Measurements from ENCODE around the gene THPO.

THPO gene

DNA sequence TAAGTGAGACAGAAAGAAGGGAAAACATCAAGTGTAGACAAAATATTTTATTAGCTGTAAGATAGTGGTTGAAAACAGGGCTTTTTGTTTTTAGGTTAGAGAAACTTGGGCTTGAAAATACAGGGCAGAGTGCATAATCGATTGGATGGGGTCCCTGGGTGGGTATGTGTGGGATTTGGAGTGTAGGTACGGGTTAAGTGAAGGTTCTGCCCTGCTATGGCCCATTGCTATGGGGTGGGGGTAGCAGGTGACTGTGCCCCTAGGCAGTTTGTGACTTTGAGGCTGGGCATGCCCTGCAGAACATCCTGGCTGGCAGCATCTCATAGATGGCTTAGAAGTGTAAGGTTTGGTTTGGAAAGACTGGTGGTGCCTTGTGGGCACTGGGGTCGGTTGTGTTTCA, 44.3 kb downstream of the THPO start:
- DNase-seq (ENCODE audit: low spot score): no peak

DNA sequence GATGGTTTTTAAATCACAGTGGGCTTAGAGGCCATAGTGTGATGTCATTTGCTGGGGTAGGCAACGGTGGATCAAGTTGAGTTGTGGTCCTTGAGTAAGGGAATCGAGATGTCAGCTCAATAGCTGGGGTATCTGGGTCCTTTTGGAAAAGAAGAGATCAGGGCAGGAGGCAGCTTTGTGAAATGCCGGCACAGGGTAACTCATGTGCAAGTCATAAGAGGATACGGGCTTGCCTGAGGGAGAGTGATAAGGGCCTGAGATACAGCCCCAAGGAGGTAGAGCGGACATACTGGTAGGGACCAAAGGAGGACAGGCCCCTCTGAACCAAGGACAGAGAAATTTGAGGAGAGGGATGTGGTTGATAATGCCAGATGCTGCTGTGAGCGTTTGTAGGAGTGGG, 44.8 kb downstream of the THPO start:
- DNase-seq (ENCODE audit: low spot score): no peak

DNA sequence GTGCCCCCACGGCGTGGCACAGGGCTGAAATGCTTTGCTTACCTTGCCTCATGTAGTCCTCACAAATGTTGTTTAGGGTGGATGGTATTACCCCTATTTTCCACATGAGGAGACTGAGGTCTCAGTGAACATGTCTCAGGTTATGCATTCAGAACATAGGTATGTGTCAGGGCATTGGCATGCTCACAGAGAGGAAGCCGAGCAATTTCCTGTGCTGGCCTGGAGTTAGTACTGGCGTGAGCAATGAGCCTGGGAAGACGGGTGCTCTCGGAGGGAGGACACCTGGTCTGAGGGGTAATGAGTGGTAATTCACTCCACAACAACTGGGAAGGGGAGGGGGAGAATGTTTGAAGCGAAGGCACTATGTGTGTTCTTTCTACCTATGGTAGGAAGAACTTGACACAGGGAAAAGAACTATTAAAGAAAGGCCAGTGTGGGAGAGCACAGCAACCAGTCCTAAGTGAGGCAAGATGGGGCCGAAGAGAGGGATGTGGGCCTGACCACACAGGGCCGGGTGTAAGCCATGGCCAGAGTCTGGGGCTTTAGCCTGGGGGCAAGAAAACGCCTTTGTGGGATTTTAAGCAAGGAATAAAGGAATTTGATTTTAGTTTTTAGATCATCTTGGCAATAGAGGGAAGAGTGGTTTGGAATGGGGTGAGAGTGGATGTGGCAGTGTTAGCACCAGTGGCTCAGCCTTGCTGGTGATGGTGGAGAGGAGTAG, 45.5 kb downstream of the THPO start:
- DNase-seq (ENCODE audit: low spot score): peak; percentile 67

DNA sequence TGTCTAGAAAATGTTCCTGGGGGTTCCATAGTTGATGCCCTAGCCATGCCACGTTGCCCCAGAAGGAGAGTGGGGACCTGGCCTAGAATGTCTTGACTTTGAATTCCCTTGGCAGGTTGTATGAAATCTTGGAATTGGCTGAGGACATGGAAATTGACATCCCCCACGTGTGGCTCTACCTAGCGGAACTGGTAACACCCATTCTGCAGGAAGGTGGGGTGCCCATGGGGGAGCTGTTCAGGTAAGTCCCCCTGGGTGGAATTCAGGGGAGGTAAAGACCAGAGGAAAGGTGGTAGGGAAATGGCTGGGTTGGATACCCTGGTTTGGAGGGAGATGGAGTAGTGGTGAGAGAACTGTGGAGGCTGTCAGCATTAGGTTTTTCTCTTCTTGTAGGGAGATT, 49.5 kb downstream of the THPO start:
- no peak for DNase-seq (ENCODE audit: low spot score)

DNA sequence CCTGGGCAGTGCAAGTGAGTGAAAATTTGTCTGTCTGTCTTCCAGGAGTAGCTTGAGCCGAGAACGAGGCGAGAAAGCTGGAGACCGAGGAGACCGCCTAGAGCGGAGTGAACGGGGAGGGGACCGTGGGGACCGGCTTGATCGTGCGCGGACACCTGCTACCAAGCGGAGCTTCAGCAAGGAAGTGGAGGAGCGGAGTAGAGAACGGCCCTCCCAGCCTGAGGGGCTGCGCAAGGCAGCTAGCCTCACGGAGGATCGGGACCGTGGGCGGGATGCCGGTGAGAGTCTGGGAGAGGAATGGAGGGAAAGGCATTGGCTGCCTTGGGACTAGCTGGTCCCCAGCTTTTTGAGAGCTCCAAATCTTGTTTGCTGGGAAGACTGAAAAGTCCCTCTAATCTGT, 50.8 kb downstream of the THPO start:
- no peak for DNase-seq (ENCODE audit: low spot score)

DNA sequence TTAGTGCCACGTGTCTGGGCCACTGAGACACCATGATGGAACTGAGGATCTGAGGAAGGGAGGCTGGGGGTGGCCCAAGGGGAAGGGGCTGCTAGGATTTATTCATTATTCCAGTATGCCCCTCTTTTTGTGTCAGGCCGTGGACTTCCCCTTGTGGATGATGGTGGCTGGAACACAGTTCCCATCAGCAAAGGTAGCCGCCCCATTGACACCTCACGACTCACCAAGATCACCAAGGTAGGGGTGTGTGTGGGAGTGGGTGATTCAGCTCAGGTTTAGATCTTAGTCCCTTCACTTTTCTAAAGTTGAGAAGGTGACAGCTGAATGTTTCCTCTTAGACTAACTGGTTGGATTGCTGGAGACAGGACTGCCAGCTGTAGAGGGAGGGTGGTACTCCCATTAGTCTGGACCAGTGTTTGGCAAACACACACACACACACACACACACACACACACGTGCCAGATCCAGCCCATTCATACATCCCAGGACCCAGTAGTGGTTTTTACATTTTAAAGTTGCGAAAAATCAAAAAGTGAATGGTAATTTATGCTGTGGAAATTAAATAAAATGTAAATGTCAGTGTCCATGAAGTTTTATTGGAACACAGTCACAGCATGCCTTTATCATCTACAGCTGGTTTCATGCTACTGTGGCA, 52.2 kb downstream of the THPO start:
- no peak for DNase-seq (ENCODE audit: low spot score)

DNA sequence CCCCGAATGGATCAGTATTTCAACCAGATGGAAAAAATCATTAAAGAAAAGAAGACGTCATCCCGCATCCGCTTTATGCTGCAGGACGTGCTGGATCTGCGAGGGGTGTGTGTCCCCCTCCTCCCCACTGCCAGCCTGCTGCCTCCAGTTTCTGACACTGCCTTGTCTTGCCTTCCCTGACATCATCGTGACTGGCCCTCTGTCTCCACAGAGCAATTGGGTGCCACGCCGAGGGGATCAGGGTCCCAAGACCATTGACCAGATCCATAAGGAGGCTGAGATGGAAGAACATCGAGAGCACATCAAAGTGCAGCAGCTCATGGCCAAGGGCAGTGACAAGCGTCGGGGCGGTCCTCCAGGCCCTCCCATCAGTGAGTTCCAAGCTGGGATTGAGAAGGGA, 52.7 kb downstream of the THPO start:
- DNase-seq (ENCODE audit: low spot score): no peak

DNA sequence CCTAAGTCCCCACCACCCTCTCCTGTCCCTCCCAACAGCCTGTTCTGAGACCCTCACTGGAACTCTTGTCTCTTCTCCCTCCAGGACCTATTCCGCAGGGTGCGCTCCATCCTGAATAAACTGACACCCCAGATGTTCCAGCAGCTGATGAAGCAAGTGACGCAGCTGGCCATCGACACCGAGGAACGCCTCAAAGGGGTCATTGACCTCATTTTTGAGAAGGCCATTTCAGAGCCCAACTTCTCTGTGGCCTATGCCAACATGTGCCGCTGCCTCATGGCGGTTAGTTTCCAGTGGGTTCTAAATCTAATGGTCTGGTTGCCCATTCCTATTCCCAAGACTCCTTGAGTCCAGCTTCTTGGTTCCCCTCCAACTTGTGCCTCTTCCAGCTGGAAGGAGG, 54.3 kb downstream of the THPO start:
- no peak for DNase-seq (ENCODE audit: low spot score)

DNA sequence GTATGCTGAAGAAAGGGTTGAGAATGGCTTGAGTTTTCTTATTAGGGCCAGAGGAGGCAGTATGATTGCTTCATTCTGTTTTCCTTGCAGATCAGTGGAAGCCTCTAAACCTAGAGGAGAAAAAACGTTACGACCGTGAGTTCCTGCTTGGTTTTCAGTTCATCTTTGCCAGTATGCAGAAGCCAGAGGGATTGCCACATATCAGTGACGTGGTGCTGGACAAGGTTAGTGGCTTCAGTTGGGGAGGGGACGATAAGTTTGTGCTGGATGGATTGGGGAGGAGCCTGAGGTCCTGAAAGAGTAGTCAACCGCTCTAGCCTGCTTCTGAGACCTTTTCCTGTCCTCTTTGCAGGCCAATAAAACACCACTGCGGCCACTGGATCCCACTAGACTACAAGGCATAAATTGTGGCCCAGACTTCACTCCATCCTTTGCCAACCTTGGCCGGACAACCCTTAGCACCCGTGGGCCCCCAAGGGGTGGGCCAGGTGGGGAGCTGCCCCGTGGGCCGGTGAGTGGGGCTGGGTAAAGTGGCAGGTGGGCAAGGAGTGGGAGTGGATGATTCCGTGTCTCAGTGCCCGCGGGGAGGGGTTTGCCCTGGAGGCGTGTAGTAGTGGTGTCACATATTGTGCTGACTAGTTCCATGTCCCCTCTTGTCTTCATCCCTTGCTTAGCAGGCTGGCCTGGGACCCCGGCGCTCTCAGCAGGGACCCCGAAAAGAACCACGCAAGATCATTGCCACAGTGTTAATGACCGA, 55.1 kb downstream of the THPO start:
- no peak for DNase-seq (ENCODE audit: low spot score)
